Renal cortical epithelial cell (primary cell): ENCODE data around the gene ADSL. TPM values are rescaled to one million over a fixed set of nuclear protein-coding genes. Genes with fewer than 3 reads are reported as not detected.

Source experiments
- DNase-seq: peaks from one replicate; pipeline ENCODE4 v3.0.0-alpha.2; 2011; ENCODE audit warnings: low read depth
- total RNA-seq: library from RNA; depleted of rRNA; stranded (reverse); fragments of >200 nt; gene quantifications from 2 replicates; pipeline ENCODE4 v1.2.3, GENCODE V29; 2014

ADSL gene
- total RNA-seq, 1 donor from 2014 or later = 117 TPM

DNA sequence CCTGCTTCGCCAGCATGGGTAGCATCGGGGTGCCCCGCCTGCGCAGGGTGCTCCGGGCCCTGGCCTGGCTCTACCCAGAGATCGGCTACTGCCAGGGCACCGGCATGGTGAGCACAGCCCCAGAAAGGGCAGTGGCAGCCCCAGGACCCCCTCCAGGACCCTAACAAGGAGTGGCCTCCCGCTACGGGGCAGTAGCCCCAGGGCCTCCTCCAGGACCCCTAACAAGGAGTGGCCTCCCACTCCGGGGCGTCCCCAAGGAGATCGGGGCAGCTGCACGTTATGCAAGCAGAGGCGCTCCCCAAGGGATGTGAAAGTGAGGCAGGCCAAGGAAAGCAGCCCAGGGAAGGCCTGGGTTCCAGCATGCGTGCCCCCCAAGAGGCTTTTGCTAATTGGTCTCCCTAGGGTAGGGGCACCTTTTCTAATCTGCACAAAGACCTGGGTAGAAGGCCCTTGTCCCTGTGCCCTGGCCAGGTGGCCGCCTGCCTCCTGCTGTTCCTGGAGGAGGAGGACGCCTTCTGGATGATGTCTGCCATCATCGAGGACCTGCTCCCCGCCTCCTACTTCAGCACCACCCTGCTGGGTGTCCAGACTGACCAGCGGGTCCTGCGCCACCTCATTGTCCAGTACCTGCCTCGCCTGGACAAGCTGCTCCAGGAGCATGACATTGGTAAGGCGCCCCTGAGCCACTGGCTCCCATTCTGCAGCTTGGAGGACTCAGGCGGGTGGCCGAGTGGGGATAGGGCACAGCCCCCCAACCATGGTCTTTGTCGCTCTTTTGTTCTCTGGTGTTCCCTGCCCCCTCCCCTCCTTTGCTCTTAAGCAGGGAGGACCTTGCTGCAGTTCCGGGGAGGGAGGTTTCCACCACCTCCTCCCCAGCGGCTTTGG is 59.1 kb downstream of the ADSL start:
- no peak for DNase-seq

DNA sequence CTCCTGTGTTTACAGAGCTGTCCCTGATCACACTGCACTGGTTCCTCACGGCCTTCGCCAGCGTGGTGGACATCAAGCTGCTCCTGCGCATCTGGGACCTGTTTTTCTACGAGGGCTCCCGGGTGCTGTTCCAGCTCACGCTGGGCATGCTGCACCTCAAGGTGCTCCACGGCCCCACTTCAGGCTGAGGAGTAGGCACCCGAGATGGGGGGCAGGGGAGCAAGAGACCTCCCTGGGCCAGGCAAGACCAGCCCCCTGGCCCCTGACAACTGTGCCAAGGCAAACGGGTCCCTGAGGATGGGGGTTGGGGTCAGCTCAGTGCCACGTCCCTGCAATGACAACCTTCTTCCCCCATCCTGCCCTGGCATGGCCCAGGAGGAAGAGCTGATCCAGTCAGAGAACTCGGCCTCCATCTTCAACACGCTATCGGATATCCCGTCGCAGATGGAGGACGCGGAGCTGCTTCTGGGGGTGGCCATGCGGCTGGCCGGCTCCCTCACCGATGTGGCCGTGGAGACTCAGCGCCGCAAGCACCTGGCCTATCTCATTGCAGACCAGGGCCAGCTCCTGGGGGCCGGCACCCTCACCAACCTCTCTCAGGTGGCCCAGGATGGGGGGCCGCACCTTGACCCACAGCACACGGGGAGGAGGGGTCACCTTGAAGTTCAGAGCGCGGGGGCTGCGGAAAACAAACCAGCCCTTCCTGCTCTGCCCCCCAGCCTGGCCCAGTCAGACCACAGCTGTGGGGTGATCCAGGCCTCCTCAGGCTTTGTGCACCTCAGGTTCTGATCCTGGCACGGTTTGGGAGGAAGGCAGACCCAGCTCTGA is 60.0 kb downstream of the ADSL start:
- DNase-seq = no peak

DNA sequence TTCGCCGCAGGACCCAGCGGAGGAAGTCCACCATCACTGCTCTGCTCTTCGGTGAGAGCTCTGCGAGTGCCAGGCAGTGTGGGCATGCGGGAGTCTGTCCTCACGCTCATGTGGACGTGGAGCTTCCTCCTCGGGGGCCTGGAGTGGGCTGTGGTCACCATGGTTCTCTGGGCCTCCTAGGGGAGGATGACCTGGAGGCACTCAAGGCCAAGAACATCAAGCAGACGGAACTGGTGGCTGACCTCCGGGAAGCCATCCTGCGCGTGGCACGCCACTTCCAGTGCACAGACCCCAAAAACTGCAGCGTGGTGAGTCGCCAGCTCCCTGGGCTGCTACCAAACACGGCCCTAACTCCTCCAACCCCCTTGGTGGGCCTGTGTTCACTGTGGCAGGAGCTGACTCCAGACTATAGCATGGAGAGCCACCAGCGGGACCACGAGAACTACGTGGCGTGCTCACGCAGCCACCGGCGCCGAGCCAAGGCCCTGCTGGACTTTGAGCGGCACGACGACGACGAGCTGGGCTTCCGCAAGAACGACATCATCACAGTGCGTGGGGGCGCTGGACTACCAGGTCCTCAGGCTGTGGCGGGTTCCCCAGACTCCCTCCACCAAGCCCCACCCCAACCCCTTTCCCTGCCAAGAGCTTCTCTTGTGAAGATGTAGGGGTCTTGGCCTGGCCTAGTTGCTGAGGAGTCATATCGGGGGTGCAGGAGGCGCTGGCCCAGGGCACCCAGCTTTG is 60.9 kb downstream of the ADSL start:
- DNase-seq = no peak

DNA sequence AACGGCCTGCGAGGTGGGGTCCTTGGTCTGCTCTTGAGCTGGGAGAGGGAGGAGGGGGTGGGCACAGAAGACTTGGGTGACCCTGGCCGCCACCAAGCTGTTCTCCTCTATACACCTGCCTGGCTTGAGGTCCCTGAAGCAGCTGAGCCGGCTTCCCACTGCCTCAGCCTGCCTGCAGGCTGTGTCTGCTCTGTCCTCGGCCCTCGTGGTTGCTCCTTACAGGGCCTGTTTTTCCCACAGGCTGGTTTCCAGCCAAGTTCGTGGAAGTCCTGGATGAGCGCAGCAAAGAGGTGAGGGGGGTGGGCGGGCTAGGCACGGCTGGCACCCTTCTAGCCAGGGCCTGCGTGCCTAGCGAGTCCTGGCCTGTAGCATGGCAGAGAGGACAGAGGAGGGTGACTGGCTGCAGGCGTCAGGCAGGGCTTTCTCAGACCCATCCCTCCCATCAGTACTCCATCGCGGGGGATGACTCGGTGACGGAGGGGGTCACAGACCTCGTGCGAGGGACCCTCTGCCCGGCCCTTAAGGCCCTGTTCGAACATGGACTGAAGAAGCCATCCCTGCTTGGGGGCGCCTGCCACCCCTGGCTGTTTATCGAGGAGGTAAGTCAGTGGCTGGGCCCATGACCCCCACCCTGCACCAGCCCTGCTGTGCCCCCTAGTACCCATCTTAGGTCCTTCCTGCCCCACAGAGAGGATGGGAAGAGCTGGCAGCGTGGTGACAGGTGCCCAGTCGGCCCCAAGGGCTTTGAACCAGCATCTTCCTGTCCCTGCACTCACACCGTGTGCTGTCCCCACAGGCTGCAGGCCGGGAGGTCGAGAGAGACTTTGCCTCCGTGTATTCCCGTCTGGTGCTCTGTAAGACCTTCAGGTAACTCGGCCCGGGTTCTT is 61.8 kb downstream of the ADSL start:
- no peak for DNase-seq

DNA sequence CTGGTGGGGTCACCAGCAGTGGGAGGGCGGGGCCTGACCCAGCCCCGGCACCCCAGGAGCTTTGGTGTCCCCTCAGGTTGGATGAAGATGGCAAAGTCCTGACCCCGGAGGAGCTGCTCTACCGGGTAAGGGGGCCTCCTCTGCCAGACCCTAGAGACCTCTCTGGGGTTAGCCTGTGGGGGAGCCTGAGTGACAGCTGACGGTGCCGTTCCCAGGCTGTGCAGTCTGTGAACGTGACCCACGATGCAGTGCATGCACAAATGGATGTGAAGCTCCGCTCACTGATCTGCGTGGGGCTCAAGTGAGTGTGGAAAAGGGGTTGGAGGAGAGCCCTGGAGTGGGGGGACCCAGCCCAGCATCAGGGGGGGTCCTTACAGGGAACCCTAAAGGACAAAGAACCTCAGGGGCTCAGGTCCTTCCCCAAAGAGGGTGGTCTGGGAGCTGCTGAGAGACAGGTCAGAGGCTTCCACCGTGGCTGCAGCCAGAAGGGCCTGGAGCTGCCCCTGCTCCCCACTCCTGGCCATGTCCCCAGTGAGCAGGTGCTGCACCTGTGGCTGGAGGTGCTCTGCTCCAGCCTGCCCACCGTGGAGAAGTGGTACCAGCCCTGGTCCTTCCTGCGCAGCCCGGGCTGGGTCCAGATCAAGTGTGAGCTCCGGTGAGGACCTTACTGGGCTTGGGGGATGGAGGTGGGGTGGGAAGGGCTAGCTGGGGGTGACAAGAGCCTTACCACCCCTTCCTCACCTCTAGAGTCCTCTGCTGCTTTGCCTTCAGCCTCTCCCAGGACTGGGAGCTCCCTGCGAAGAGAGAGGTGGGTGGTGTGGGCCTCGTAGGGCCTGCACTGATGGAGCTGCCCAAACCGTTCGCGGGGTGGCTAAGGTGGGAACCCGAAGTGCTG is 62.7 kb downstream of the ADSL start:
- no peak for DNase-seq

DNA sequence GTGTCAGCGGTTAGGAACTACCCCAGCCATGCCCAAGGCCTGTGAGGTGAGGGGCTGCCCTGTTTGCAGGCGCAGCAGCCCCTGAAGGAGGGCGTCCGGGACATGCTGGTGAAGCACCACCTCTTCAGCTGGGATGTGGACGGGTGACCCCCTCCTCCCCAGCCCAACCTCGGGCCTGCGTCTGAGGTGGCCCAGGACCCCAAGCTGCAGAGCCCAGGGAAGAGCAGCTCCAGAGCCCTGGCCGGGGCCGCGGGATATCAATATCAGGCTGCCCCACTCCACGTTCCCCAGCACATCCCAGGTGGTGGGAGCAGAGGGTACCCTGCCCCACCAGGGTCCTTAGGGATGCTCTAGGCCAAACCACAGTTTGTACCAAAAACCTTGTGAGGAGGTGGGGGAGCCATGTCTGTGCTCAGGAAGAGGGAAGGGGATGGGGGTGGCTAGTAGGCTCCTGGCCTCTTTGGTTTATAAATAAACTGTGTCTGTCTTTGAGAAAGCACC is 63.4 kb downstream of the ADSL start:
- no peak for DNase-seq

DNA sequence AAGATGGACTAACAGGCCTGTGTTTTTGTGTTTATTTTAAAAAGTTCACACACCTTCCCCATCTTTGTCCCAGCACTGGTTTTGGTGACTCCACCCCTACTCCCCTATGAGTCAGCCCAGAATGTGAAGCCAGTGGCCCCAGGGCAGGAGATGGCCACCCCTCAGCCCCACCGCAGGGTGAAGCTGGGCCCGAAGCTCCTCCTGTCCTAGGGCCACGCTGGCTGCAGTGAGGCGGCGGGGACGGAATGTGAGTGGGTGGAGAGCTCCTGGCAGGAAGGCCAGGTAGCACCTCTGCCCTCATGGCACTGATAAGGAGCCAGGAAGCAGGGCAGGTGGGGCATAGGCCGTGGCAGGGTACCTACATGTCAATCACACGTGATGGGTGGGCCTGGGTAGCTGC is 64.0 kb downstream of the ADSL start:
- no peak for DNase-seq

DNA sequence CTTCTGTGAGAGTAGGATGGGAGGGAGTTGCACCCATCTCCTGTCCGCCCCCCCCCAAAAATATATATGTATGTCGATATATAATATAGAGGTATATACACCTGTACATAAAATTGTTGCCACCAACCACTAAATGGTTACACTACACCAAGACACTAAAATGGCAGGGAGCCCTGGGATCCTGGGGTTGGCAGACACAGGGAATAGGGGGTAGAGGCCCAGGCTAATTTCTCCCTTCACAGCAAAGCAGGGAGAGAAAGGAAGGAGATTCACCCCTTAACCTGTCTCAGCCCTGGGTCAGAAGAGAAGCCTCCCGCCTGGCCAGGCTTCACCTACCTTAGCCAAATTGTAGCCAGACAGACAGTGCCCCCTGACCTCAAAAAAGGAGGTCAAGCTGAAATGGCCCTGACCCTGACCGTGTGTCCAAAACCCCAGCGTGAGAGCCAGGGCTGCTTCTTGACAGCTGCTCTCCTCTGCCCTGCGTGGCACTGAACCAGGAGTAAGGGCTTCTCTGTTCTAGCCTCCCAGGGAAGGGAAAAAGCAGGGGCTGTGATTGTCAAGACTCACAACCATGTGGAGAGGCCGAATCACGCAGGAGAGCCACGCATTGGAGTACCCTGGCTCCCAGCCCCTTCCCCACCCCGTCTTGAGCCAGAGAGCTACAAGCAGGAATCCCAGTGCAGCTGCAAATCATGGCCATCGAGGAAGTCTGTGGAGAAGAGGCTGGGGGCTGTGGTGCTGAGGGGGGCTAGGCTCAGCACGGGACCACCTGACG is 64.6 kb downstream of the ADSL start:
- DNase-seq = no peak

DNA sequence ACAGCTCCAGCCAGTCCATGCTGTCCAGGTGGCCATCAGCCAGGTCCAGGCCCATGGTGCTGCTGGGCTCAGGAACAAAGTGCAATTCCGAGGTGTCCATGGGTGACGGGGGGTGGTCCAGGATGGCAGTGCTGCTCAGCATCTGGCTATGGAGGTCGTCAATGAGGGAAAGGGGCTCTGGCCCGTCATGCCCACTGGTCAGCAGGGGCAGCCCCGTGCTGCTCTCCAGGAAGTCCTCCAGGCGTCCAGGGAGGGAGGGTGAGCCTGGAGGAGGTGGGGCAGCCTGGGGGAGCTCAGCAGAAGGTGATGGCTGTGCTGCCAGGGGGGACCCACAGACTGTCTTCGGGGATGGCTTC is 65.2 kb downstream of the ADSL start:
- DNase-seq = no peak

DNA sequence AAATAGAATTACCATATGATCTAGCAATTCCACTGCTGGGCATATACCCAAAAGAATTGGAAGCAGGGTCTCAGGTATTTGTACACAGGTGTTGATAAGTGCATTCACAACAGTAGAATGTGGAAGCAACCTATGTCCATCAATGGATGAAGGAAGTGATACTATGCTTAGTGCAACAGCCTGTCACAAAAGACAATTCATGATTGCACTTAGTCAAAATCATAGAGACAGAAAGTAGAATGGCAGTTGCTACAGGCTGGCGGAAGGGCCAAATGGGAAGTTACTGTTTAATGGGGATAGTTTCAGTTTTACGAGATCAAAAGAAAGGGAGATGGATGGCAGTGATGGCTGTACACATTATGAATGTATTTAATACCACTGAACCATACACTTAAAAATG is 66.1 kb downstream of the ADSL start:
- no peak for DNase-seq

DNA sequence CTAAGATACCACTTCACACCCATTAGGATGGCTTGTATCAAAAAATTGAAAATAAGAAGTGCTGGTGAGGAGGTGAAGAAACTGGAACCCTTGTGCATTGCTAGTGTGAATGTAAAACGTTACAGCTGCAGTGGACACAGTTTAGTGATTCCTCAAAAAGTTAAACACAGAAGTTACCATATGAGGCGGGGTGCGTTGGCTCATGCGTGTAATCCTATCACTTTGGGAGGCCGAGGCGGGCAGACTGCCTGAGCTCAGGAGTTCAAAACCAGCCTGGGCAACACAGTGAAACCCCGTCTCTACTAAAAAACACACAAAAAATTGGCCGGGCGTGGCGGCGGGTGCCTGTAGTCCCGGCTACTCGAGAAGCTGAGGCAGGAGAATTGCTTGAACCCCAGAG is 67.6 kb downstream of the ADSL start:
- no peak for DNase-seq

DNA sequence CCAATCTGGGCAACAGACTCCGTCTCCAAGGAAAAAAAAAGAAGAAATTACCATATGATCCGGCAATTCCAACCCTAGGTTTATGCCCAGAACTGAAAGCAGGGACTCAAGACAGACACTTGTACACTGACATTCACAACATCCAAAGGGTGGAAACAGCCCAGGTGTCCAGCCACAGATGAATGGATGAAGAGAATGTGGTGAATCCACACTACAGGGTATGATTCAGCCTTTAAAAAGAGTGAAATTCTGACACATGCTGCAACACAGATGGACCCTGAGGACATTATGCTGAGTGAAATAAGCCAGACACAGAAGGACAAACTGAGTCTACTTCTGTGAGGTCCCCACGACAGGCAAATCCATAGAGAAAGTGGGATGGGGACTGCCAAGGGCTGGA is 68.0 kb downstream of the ADSL start:
- peak; percentile 53 for DNase-seq

DNA sequence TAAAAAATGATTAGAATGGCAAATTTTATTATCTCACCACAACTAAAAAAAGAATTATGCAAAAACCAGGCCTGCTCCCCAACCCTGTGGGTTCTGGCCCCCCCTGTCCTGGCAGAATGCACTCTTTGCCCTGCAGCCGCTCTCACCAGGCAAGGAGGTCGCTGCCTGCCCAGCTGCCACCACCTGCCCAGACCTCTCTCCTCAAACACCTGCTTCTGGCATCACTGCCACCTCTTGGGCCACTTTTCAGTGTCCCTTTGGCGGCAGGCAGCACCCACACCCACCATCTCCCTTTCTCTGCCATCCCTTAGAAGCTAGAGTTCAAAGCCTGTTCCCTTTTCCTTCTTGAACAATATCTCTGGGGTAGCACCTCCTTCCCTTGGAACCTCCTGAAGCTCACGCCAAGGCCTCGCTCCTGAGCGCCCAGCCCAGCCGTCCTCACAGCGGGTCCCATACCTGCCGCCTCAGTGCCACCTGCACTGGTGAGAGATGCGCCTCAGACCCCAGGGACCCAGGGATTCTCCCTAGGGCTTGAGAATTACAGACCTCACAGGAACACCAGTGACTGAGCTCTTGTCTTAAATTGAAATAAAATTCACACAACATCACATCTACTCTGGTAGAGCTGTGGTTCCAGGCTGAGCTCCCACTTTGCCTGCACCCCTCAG is 68.7 kb downstream of the ADSL start:
- no peak for DNase-seq

DNA sequence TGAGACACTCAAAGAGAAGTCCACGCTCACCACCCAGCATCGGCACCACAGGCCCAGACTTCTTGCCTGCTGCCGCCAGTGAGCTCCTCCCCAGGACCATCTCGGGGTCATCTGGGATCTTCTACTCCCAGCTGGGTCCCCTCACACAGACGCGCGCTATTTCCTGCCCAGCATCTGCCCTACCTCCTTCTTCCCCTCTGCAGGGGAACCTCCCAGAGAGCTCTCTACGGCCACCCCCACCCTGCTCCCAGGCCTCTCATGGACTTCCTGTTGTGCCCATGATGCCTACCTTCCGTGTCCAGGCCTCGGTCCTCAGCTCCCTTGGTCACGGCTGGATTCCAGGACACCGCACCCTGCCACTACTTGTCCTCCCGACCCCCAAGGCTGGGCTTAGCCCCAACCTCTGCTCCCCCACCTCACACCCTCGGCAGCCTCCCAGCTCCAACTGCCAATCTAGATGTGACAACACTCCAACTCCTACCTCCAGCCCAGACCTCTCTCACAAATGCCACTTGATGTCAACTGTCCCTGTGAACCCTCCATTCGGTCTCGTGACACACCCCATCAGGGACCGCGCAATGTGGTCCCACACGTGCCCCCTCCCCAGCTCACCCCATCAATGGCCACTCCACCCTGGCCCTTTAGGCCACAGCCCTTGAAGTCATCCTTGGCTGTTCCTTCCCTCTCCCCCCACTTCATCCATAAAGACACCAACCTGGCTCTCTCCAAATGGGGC is 69.4 kb downstream of the ADSL start:
- DNase-seq = no peak

DNA sequence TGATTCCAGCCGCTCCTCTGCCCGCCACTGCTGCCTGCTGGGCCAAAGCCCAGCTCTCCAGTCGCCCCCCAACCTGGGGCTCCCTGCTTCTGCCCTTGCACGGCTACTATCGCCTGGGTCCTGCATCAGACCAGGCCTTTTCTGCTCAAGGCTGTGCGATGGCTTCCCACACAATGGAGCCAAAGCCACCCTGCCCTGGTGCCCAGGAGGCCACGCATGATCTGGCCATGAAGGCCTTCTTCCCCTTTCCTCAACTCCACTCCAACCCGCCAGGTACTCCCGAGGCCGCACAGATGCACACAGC is 69.9 kb downstream of the ADSL start:
- DNase-seq = no peak

DNA sequence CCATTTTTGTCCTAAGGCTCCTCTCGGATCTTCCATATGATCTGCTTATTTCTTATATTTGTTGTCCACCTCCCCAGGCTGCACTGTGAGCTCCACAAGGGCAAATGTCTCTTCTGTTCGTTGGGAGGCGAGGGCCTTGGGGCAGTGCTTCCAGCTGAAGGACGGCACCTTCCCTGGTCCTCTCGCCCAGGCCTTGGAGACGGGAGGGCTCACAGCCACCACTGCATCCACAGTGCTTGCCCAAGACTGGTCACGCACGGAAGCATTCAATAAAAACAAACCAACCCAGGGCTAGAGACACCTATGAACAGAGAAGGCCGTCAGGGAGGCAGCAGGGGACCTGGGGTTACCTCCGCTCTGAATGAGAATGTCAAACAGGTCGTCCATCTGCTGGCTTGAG is 70.3 kb downstream of the ADSL start:
- no peak for DNase-seq

DNA sequence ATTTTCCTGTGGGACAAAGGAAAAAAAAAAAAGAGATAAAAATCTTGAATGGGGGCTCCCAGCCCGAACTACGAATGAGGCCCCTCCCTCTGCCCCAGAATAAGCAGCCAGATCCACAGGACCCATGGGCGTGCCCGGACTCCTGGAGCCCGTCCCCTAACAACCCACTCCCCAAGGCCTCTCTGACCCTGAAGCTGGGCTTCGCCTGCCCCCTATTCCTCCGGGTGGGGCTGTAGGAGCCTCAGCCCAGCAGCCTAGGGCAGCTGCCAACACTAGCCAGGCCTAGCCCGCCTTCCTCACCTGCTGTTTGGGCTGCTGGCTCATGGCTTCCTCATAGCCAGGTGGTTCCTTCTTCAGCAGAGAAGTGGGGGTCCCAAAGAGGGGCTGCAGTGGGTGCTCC is 70.7 kb downstream of the ADSL start:
- DNase-seq = no peak

DNA sequence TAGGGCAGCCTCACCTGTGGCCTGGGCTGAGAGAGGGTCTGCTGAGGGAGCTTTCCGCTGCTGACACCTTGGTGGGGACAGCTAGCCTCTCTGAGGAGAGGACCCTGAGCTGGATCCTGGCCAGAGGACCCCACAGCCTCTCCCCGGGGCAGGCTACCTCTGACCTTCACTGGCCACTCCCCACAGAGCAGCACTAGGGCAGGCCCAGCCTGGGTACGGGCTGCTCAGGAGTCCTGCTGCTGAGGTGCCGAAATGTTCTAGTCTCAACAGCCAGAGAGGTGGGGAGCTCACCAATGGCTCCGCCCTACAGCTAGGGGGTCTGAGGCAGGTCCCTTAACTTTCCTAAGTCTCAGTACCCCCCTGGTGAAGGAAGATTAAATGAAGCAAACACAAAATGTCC is 71.6 kb downstream of the ADSL start:
- no peak for DNase-seq
